Upper lobe of left lung (tissue), 6 donors: ENCODE results near the gene DAZAP1. TPM values are rescaled to one million over a fixed set of nuclear protein-coding genes. Genes with fewer than 3 reads are reported as not detected.

Experiments
- ATAC-seq, 2 donors: fragments of 200-7000 bp; cut with Tn5 transposase; one replicate each; pipeline ENCODE4 v1.9.1; 2022; ENCODE audit warnings: mild to moderate bottlenecking in 2 of 2, moderate library complexity in 2 of 2; ENCODE audit not compliant: low FRiP score in 2 of 2
- DNase-seq, 2 donors: peaks; one replicate each; pipeline ENCODE4 v3.0.0-alpha.2; 2019 to 2020
- H3K27ac ChIP-seq, 4 donors: fragments of 200-600 bp; sonication (generic); one replicate each; pipeline ENCODE4 v1.5.1; 2016 to 2019
- H3K27me3 ChIP-seq, 4 donors: fragments of 200-600 bp; sonication (generic); one replicate each; pipeline ENCODE4 v1.5.1; 2017 to 2019
- H3K36me3 ChIP-seq, 4 donors: fragments of 200-600 bp; sonication (generic); one replicate each; pipeline ENCODE4 v1.5.1; 2016 to 2019
- H3K4me1 ChIP-seq, 4 donors: fragments of 200-600 bp; sonication (generic); one replicate each; pipeline ENCODE4 v1.5.1; 2018 to 2019
- H3K4me3 ChIP-seq, 4 donors: fragments of 200-600 bp; sonication (generic); one replicate each; pipeline ENCODE4 v1.5.1; 2017 to 2019; ENCODE audit warnings: mild to moderate bottlenecking in 2 of 4, moderate library complexity in 1 of 4
- H3K9me3 ChIP-seq, 4 donors: fragments of 200-600 bp; sonication (generic); one replicate each; pipeline ENCODE4 v1.5.1; 2018 to 2019
- EP300 ChIP-seq, 4 donors: sonication (generic); formaldehyde crosslinking; IDR thresholded peaks; one replicate each; pipeline ENCODE4 v1.5.1; 2017; ENCODE audit warnings: antibody characterized with exemption in 4 of 4, control low read depth in 2 of 4
- POLR2A ChIP-seq, 4 donors: fragments of 450-650 bp; IDR thresholded peaks; one replicate each; pipeline ENCODE4 v1.5.1; 2016 to 2017; ENCODE audit warnings: antibody characterized with exemption in 4 of 4, mild to moderate bottlenecking in 2 of 4
- POLR2AphosphoS5 ChIP-seq, 2 donors: sonication (generic); formaldehyde crosslinking; IDR thresholded peaks; one replicate each; pipeline ENCODE4 v1.5.1; 2017; ENCODE audit warnings: antibody characterized with exemption in 2 of 2
- WGBS, 2 donors: methylation state at CpG; one replicate each; pipeline ENCODE4 v1.1.5; 2017 to 2018; 5-methylcytosine and 5-hydroxymethylcytosine counted together
- total RNA-seq, 6 donors: library from RNA; depleted of rRNA in 4 of 6; stranded (reverse); fragments of >200 nt in 4 of 6; gene quantifications; one replicate each; pipeline versions ENCODE4 v1.1.0 to v1.2.1, GENCODE V29; 2016 to 2021
- TF ChIP-seq, protein P1 (sequence below), 6 experiments: fragments of 450-650 bp in 4 of 6; fragments of 200-600 bp in 2 of 6; sonication (generic) in 2 of 6; IDR thresholded peaks; one replicate each; pipeline ENCODE4 v1.5.1; 2016 to 2019; ENCODE audit warnings: antibody characterized with exemption in 6 of 6
- donor health status: DM: no; HTN: no; CAD: no; lungs with moderate emphysema.
- donor health status: DM: no; HTN: yes; CAD: no; lungs with severe emphysema.

Gene DAZAP1
- total RNA-seq, 6 donors from 2014 or later: 38.9 to 107 (median 78.7) TPM

DNA sequence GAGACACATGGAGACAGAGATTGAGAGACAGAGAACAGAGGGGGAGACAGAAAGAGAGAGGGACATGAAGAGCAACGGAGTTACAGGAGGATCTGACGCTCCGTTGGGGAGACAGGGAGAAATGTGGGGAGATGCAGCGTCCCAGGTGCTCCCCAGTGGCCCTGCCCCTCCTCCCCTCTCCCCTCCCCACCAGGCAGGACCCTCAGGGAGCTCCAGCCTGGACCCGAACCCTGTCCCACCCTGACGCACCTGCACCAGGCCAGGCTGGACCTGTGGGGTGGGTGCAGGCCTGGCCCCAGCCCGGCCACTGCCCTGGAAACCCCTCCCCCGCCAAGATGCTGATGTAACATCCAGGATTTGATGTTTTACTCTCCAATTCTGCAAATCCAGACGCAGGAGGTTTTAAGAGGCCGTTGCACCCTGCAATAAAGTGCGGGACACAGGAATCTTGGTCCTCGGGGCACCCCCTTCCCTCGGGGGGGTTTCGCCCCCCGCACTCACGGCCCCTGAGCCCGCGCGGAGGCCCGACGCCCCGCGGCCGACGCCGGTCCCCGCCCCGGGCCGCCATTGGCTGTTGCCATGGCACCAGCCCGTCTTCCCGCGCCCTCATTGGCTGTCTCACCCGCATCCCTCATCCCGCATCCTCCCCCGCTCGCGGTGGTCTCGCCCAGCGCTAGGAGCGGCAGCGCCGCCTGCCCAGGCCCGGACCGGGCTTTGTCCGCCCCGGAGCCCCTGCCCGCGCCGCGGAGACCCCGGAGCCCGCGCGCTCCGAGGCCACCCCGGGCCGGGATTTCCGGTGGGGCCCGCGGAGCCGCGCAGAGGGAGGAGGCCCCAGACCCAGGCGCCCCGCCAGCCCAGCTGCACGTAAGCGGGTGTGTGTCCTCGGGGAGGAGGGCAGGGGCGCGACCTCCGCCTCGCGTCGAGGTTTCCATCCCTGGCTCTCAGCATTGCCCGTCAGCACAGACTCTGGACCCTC, 42.4 kb downstream of the DAZAP1 start, which contains the start of gene APC2:
Gene APC2, plus strand, starts transcription at position 655 of the 976 bp plus-strand sequence. CDS start 2,881 bp downstream, outside the sequence.
- H3K4me1 ChIP-seq: peaks cover 19 to 40% (median 28%) of the 10 kb centered on the region in 4 donors
- H3K27me3 ChIP-seq: peaks cover 3 to 80% (median 55%) of the 10 kb centered on the region in 4 donors
- WGBS, 2 donors: 7 to 29% methylated on average over 6 to 39 of the region's 74 CpGs
- no peaks in the 10 kb centered on the region for H3K9me3 ChIP-seq
- H3K4me3 ChIP-seq: no peak within 1 kb of the TSS
- no peak within 1 kb of the TSS for H3K27ac ChIP-seq
- no peak for ATAC-seq
- DNase-seq: peak in 1 of 2 donors; percentile 84
- TF ChIP-seq POLR2A (IDR thresholded peaks at IDR 0.05): no peak
- H3K36me3 ChIP-seq: no peaks in the 10 kb centered on the region

DNA sequence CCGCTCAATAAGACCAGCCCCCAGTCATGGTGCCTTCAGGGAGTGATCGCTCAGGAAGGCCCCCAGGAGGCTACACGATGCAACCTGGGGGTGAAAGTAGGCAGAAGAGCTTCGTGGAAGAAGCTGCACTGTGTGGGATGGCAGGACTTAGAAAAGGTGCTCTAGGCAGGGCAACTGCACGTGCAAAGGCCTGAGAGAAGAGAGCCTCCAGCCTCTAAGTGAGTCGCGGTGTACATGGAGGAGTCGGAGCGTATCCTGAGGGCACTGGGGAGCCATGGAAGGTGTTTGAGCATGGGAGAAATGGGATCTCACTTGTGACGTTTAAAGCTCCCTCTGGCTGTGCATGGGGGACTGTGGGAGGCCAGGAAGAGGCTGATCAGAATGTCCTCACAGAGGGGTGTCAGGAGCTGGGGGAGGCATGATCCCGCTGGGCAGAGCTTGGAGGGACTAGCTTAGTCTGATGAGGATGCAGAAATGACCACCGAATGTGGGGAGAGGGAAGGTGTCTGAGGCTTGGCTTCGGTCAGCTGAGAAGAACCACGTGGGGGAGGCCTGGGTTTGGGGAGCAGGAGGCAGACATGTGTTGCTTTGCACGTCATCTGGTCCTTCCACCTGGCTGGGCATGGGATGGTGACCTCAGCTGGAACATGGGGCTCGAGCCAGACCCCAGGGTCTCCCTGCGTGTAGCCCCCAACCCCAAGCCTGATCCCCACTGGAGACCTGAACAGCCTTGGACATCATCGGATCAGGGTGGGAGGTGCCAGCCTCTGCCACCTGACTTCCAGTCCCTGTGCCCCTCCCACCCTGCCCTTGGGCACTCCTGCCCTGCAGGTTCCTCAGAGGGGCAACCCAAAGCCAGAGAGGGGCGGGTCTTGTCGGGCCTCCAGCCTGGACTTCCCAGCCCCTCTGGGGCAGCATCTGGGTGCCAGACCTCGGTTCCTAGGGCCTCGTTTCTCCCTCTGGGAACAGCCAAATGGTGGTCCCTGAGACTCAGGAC, 43.6 kb downstream of the DAZAP1 start:
- no peak for ATAC-seq
- H3K27me3 ChIP-seq: peaks cover 6 to 84% (median 55%) of the 10 kb centered on the region in 4 donors
- H3K4me3 ChIP-seq: no peak overlapping the region
- H3K36me3 ChIP-seq: no peaks in the 10 kb centered on the region
- no peak for DNase-seq
- 50 to 56% methylated on average over 13 to 18 of the region's 22 CpGs for WGBS, 2 donors
- TF ChIP-seq, protein P1, sequence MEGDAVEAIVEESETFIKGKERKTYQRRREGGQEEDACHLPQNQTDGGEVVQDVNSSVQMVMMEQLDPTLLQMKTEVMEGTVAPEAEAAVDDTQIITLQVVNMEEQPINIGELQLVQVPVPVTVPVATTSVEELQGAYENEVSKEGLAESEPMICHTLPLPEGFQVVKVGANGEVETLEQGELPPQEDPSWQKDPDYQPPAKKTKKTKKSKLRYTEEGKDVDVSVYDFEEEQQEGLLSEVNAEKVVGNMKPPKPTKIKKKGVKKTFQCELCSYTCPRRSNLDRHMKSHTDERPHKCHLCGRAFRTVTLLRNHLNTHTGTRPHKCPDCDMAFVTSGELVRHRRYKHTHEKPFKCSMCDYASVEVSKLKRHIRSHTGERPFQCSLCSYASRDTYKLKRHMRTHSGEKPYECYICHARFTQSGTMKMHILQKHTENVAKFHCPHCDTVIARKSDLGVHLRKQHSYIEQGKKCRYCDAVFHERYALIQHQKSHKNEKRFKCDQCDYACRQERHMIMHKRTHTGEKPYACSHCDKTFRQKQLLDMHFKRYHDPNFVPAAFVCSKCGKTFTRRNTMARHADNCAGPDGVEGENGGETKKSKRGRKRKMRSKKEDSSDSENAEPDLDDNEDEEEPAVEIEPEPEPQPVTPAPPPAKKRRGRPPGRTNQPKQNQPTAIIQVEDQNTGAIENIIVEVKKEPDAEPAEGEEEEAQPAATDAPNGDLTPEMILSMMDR (IDR thresholded peaks at IDR 0.05): no peak
- TF ChIP-seq POLR2AphosphoS5 (IDR thresholded peaks at IDR 0.05): no peak
- no peak for TF ChIP-seq POLR2A (IDR thresholded peaks at IDR 0.05)
- TF ChIP-seq EP300 (IDR thresholded peaks at IDR 0.05): no peak
- peaks cover 17 to 39% (median 27%) of the 10 kb centered on the region in 4 donors for H3K4me1 ChIP-seq
- H3K9me3 ChIP-seq: no peaks in the 10 kb centered on the region
- H3K27ac ChIP-seq: no peak overlapping the region

DNA sequence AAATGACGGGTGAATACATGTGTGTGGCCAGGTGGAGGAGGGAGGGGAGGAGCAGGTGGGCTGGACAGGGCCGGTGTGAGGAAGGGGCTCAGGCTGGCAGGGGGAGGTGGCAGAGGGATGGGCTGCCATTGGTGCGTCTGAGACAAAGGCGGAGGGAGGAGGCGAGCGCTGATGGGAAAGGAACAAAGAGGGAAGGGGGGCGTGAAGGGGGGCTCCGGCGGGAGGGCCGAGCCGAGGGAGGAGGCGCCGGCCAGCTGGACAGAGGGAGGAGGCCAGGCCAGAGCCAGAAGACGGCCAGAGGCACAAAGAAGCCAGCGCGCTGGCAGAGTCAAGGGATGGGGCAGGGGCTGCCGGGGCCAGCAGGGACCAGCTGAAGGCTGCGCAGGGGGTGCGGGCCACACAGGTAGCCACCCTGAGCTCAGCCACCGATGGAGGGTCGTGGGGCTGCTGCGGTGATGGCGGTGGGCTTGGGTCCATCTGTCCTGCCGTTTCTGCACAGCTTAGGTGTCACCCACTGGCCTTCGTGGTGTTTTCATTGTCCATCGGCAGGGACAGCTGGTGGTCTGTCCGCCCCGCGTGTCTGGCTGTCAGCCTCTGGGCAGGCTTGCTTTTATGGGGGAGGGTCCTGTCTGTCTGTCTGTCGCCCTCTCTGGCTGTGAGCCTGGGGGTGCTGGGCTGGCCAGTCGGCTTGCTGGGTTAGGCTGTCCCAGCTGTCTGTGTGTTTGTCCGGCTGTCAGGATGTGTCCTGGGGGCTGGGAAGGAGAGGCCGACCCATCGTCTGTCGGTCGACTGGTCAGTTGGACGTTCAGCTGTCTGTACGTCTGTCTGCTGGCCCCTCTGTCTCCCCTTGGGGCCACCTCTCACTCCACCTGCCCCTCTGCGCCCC, 44.8 kb downstream of the DAZAP1 start:
- 22 to 35% methylated on average over 22 to 32 of the region's 39 CpGs for WGBS, 2 donors
- TF ChIP-seq POLR2AphosphoS5 (IDR thresholded peaks at IDR 0.05) (no peak), EP300 (IDR thresholded peaks at IDR 0.05) (no peak)
- Histone ChIP-seq H3K9me3 (no peaks in the 10 kb centered on the region), H3K4me1 (peaks cover 8 to 39% (median 21%) of the 10 kb centered on the region in 4 donors), H3K36me3 (no peaks in the 10 kb centered on the region), H3K27me3 (peaks cover 6 to 84% (median 53%) of the 10 kb centered on the region in 4 donors), H3K4me3 (no peak overlapping the region), H3K27ac (no peak overlapping the region)
- DNase-seq: peak in 1 of 2 donors; percentile 70
- ATAC-seq: no peak

DNA sequence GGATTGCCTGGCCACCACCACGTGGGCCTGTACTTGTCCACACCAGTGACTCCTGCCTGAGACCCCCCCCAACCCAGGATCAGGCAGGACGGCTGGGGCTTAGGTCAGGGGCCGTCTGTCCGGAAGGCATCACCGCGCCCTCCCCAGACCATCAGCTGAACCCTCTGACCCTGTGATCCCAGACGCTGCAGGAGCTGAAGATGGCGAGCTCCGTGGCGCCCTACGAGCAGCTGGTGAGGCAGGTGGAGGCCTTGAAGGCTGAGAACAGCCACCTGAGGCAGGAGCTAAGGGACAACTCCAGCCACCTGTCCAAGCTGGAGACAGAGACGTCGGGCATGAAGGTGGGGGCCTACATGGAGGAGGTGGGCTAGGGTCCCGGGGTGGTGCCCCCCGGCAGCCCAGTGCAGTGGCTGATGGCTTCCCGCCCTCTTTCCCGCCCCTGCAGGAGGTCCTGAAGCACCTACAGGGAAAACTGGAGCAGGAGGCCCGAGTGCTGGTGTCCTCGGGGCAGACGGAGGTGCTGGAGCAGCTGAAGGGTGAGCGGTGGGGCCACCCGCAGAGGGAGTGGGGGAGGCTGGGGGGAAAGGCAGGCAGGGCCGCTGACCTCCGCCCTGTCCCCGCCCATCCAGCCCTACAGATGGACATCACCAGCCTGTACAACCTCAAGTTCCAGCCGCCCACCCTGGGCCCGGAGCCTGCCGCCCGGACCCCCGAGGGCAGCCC, 45.6 kb downstream of the DAZAP1 start:
- WGBS, 2 donors: 52 to 55% methylated on average over 8 to 9 of the region's 30 CpGs
- Histone ChIP-seq H3K4me3 (no peak overlapping the region), H3K27ac (no peak overlapping the region), H3K9me3 (no peaks in the 10 kb centered on the region), H3K36me3 (no peaks in the 10 kb centered on the region), H3K4me1 (peaks cover 8 to 40% (median 21%) of the 10 kb centered on the region in 4 donors), H3K27me3 (peaks cover 6 to 82% (median 54%) of the 10 kb centered on the region in 4 donors)
- DNase-seq (peak in 1 of 2 donors; percentile 64), ATAC-seq (no peak)
- no peak for TF ChIP-seq EP300 (IDR thresholded peaks at IDR 0.05)
- TF ChIP-seq, protein P1 (IDR thresholded peaks at IDR 0.05): no peak
- TF ChIP-seq POLR2A (IDR thresholded peaks at IDR 0.05): no peak
- TF ChIP-seq POLR2AphosphoS5 (IDR thresholded peaks at IDR 0.05): no peak
